HepG2 (cell line): ENCODE data around the gene CTBP1. TPM values are rescaled to one million over a fixed set of nuclear protein-coding genes. Genes with fewer than 3 reads are reported as not detected.

Source experiments
- ATAC-seq: fragments of 200-7000 bp; cut with Tn5 transposase; 3 replicates; pipeline ENCODE4 v1.9.1; 2020; ENCODE audit warnings: mild to moderate bottlenecking, moderate library complexity
- BruUV-seq: library from RNA; stranded (reverse); fragments of 400-500 nt; replicated peaks from 2 replicates; lab custom pipeline; 2021; lab: Mats Ljungman, UMichigan
- CTCF ChIA-PET: fragments of 300-600 bp; formaldehyde crosslinking; extraction: SDS; loops from one replicate; lab custom pipeline; 2021; ENCODE audit warnings: low total read pairs, inconsistent platforms, low intra/inter-chr PET ratio; lab: Yijun Ruan, JAX
- POLR2A ChIA-PET: fragments of 350-600 bp; sonication (Branson Sonifier 250); formaldehyde crosslinking; loops from one replicate; lab custom pipeline; 2020; ENCODE audit warnings: antibody characterized with exemption, inconsistent platforms; lab: Yijun Ruan, JAX
- DNase-seq: peaks from one replicate; pipeline ENCODE4 v3.0.0-alpha.2; 2015; ENCODE audit warnings: low spot score
- FAIRE-seq: peaks from 3 replicates; lab custom pipeline; 2011; peaks lifted over from hg19 to GRCh38; lab: Jason Lieb, UNC
- H2AFZ ChIP-seq: one replicate; pipeline ENCODE4 v1.6.1; 2011; ENCODE audit warnings: low read length, inconsistent platforms
- H3K27ac ChIP-seq: fragments of 300-600 bp; 3 replicates; pipeline ENCODE4 v1.8.0; 2011; ENCODE audit warnings: mixed run types, mild to moderate bottlenecking, mixed read lengths, low read length, inconsistent platforms; ENCODE audit not compliant: insufficient read depth; ENCODE audit errors: extremely low read length
- H3K27me3 ChIP-seq, 2 experiments: fragments of 200-600 bp in 1 of 2; 2 replicates in 1 of 2; 3 replicates in 1 of 2; pipeline versions ENCODE4 v1.6.0 to v1.8.0; 2011; ENCODE audit warnings: low read length in 2 of 2, mild to moderate bottlenecking in 2 of 2, moderate library complexity in 2 of 2, inconsistent platforms in 1 of 2; ENCODE audit not compliant: insufficient read depth in 2 of 2, control insufficient read depth in 1 of 2
- H3K36me3 ChIP-seq, 2 experiments: fragments of 200-600 bp in 1 of 2; replicated peaks in 1 of 2; 2 replicates in 1 of 2; 3 replicates in 1 of 2; pipeline versions ENCODE4 v1.5.1 to v1.8.0; 2011; ENCODE audit warnings: low read length in 2 of 2, inconsistent platforms in 1 of 2; ENCODE audit not compliant: insufficient read depth in 2 of 2, control insufficient read depth in 1 of 2
- H3K4me1 ChIP-seq: 2 replicates; pipeline ENCODE4 v1.5.1; 2012; ENCODE audit warnings: low read length, inconsistent platforms; ENCODE audit not compliant: insufficient read depth
- H3K4me2 ChIP-seq: 2 replicates; pipeline ENCODE4 v1.6.0; 2011; ENCODE audit warnings: low read depth, low read length, inconsistent platforms
- H3K4me3 ChIP-seq, 3 experiments: fragments of 200-600 bp in 1 of 3; sonication (generic), shearing (Covaris generic) in 1 of 3; replicated peaks in 1 of 3; 2 replicates each; pipeline ENCODE4 v1.5.1; 2011 to 2016; ENCODE audit warnings: low read length in 3 of 3, inconsistent platforms in 2 of 3, low read depth in 2 of 3, mild to moderate bottlenecking in 2 of 3, control low read depth in 1 of 3, mixed read lengths in 1 of 3; ENCODE audit not compliant: insufficient read depth in 1 of 3
- H3K79me2 ChIP-seq: one replicate; pipeline ENCODE4 v1.6.1; 2011; ENCODE audit warnings: low read length, inconsistent platforms; ENCODE audit not compliant: insufficient read depth
- H3K9ac ChIP-seq: 2 replicates; pipeline ENCODE4 v1.6.0; 2011; ENCODE audit warnings: mild to moderate bottlenecking, low read depth, low read length, inconsistent platforms; ENCODE audit not compliant: insufficient read depth
- H3K9me3 ChIP-seq: 2 replicates; pipeline ENCODE4 v1.5.1; 2012; ENCODE audit warnings: mild to moderate bottlenecking, low read length
- H4K20me1 ChIP-seq: 2 replicates; pipeline ENCODE4 v1.6.0; 2011; ENCODE audit warnings: inconsistent platforms, mild to moderate bottlenecking, low read length, moderate library complexity; ENCODE audit not compliant: insufficient read depth
- EHMT2 ChIP-seq: fragments of 200-600 bp; sonication (generic); IDR thresholded peaks from 2 replicates; pipeline ENCODE4 v1.7.0; 2017; ENCODE audit warnings: antibody characterized with exemption, low read depth, low read length, borderline replicate concordance
- FOXC1 ChIP-seq: sonication (generic); formaldehyde crosslinking; IDR thresholded peaks from 2 replicates; pipeline ENCODE4 v1.8.0; 2022; ENCODE audit warnings: mild to moderate bottlenecking, missing genetic modification reagents, borderline replicate concordance
- FOXK1 ChIP-seq: sonication (generic); formaldehyde crosslinking; IDR thresholded peaks from 2 replicates; pipeline ENCODE4 v1.4.0; 2020; ENCODE audit warnings: low read depth, missing genetic modification reagents, borderline replicate concordance
- HDAC2 ChIP-seq: sonication (generic); formaldehyde crosslinking; IDR thresholded peaks from 2 replicates; pipeline ENCODE4 v1.4.0; 2020; ENCODE audit warnings: missing genetic modification reagents
- IRF1 ChIP-seq: sonication (generic); formaldehyde crosslinking; IDR thresholded peaks from 2 replicates; pipeline ENCODE4 v1.4.0; 2020; ENCODE audit warnings: low read depth, mild to moderate bottlenecking, missing genetic modification reagents
- NR2F6 ChIP-seq, 2 experiments: IDR thresholded peaks; 2 replicates each; pipeline ENCODE4 v1.6.1; 2016; ENCODE audit warnings: antibody characterized with exemption in 1 of 2, mild to moderate bottlenecking in 1 of 2
- RELA ChIP-seq: sonication (generic); formaldehyde crosslinking; IDR thresholded peaks from 2 replicates; pipeline ENCODE4 v1.4.0; 2020; ENCODE audit warnings: missing genetic modification reagents
- SP4 ChIP-seq: sonication (generic); formaldehyde crosslinking; IDR thresholded peaks from 2 replicates; pipeline ENCODE4 v1.8.1; 2023; ENCODE audit warnings: mild to moderate bottlenecking, missing genetic modification reagents
- TP53 ChIP-seq: sonication (generic); formaldehyde crosslinking; conservative IDR thresholded peaks from 2 replicates; pipeline ENCODE4 v1.4.0; 2020; ENCODE audit warnings: missing genetic modification reagents
- ZBTB44 ChIP-seq: sonication (generic); formaldehyde crosslinking; IDR thresholded peaks from 2 replicates; pipeline ENCODE4 v1.4.0; 2020; ENCODE audit warnings: missing genetic modification reagents
- ZNF260 ChIP-seq: sonication (generic); formaldehyde crosslinking; IDR thresholded peaks from 2 replicates; pipeline ENCODE4 v1.4.0; 2020; ENCODE audit warnings: missing genetic modification reagents, low read depth, mild to moderate bottlenecking, borderline replicate concordance
- ZNF329 ChIP-seq: sonication (generic); formaldehyde crosslinking; IDR thresholded peaks from 2 replicates; pipeline ENCODE4 v1.9.0; 2021; ENCODE audit warnings: low read depth, mild to moderate bottlenecking, missing genetic modification reagents
- ZNF468 ChIP-seq: sonication (generic); formaldehyde crosslinking; IDR thresholded peaks from 2 replicates; pipeline ENCODE4 v1.8.0; 2022; ENCODE audit warnings: mild to moderate bottlenecking, moderate library complexity, missing genetic modification reagents
- ZNF556 ChIP-seq: sonication (generic); formaldehyde crosslinking; IDR thresholded peaks from 2 replicates; pipeline ENCODE4 v1.4.0; 2020; ENCODE audit warnings: mild to moderate bottlenecking, missing genetic modification reagents, borderline replicate concordance
- ZNF567 ChIP-seq: sonication (generic); formaldehyde crosslinking; IDR thresholded peaks from 2 replicates; pipeline ENCODE4 v1.8.1; 2023; ENCODE audit warnings: mild to moderate bottlenecking, missing genetic modification reagents, borderline replicate concordance
- ZSCAN9 ChIP-seq: IDR thresholded peaks from 2 replicates; pipeline ENCODE4 v1.6.1; 2016; ENCODE audit warnings: borderline replicate concordance
- WGBS: methylation state at CpG from one replicate; pipeline ENCODE4 v1.1.6; 2017; ENCODE audit warnings: low lambda C conversion rate; 5-methylcytosine and 5-hydroxymethylcytosine counted together
- in situ Hi-C: cut with HindIII; loops from 2 replicates; pipeline ENCODE4 v1.10.0; 2017; ENCODE audit warnings: low pct_unique_long_range_greater_than_20kb; ENCODE audit not compliant: extremely low pct_ligation_motif_present
- intact Hi-C: fragments of 100-400 bp; cut with micrococcal nuclease; formaldehyde crosslinking; loops from one replicate; pipeline ENCODE4 v1.10.0; 2022; ENCODE audit not compliant: unreplicated experiment
- polyA plus RNA-seq, 8 experiments: library from polyadenylated mRNA; depleted of rRNA in 3 of 8; stranded (reverse) in 7 of 8; unstranded in 1 of 8; fragments of >200 nt; fragmentation: Illumina TruSeq in 4 of 8; extraction: Trizol in 4 of 8; gene quantifications; 2 replicates each; pipeline versions ENCODE4 v1.2.1 to v1.2.3, GENCODE V29; 2011 to 2016; ENCODE audit warnings: low read depth in 4 of 8, missing spikeins in 1 of 8, mixed read lengths in 1 of 8; ENCODE audit not compliant: insufficient read depth in 1 of 8
- total RNA-seq, 5 experiments: library from RNA; depleted of rRNA; stranded (reverse); fragments of >200 nt; fragmentation: Illumina TruSeq; extraction: Trizol; gene quantifications; 2 replicates each; pipeline ENCODE4 v1.2.3, GENCODE V29; 2016; ENCODE audit warnings: low read depth in 1 of 5
- TF ChIP-seq, protein P1 (sequence below): sonication (generic); formaldehyde crosslinking; IDR thresholded peaks from 2 replicates; pipeline ENCODE4 v1.4.0; 2020; ENCODE audit warnings: missing genetic modification reagents
- TF ChIP-seq, protein P2 (sequence below): sonication (generic); formaldehyde crosslinking; IDR thresholded peaks from 2 replicates; pipeline ENCODE4 v1.9.0; 2022; ENCODE audit warnings: missing genetic modification reagents, mild to moderate bottlenecking, borderline replicate concordance

CTBP1 gene
- total and polyA plus RNA-seq, 2 of the 13 experiments (the other 11 are each of a cell fraction or from before 2014, with no cell fraction given) = 78.5 to 112 TPM

GRCh38 chr4:1283711-1284110 is 34.8 kb upstream of the CTBP1 start (continued):
- TF ChIP-seq, protein P1, sequence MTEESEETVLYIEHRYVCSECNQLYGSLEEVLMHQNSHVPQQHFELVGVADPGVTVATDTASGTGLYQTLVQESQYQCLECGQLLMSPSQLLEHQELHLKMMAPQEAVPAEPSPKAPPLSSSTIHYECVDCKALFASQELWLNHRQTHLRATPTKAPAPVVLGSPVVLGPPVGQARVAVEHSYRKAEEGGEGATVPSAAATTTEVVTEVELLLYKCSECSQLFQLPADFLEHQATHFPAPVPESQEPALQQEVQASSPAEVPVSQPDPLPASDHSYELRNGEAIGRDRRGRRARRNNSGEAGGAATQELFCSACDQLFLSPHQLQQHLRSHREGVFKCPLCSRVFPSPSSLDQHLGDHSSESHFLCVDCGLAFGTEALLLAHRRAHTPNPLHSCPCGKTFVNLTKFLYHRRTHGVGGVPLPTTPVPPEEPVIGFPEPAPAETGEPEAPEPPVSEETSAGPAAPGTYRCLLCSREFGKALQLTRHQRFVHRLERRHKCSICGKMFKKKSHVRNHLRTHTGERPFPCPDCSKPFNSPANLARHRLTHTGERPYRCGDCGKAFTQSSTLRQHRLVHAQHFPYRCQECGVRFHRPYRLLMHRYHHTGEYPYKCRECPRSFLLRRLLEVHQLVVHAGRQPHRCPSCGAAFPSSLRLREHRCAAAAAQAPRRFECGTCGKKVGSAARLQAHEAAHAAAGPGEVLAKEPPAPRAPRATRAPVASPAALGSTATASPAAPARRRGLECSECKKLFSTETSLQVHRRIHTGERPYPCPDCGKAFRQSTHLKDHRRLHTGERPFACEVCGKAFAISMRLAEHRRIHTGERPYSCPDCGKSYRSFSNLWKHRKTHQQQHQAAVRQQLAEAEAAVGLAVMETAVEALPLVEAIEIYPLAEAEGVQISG = no peak
- TF ChIP-seq ZNF260 (CRISPR knock-in tag) = no peak
- TF ChIP-seq ZNF468 (CRISPR knock-in tag) = no peak
- TF ChIP-seq, protein P2, sequence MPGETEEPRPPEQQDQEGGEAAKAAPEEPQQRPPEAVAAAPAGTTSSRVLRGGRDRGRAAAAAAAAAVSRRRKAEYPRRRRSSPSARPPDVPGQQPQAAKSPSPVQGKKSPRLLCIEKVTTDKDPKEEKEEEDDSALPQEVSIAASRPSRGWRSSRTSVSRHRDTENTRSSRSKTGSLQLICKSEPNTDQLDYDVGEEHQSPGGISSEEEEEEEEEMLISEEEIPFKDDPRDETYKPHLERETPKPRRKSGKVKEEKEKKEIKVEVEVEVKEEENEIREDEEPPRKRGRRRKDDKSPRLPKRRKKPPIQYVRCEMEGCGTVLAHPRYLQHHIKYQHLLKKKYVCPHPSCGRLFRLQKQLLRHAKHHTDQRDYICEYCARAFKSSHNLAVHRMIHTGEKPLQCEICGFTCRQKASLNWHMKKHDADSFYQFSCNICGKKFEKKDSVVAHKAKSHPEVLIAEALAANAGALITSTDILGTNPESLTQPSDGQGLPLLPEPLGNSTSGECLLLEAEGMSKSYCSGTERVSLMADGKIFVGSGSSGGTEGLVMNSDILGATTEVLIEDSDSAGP (CRISPR knock-in tag) = no peak
- no peak for TF ChIP-seq IRF1 (CRISPR knock-in tag)
- TF ChIP-seq EHMT2 = no peak

DNA sequence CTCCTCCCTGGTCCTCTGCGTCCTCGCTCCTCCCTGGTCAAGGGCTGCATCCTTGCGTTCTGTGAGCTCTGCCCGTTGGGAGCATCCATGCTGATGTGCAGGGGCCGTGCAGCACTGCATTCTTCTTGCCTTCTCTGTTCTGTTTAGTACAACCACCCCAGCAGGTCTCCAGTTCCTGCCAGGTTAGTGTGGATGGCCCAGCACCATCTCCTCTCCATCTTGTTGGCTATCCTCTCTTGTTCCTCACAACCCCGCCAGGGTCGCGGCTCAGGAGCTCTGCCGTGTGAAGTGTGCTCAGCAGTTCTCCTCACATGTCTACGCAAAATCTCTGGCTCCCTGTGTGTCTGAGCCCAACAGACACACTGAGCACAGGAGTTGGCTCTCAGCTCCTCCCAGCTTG is 30.3 kb upstream of the CTBP1 start:
- H3K27me3 ChIP-seq = no peaks in the 10 kb centered on the region
- BruUV-seq = no TSS peak
- DNase-seq (no peak), FAIRE-seq (no peak), ATAC-seq (no peak)
- no peak overlapping the region for H3K4me2 ChIP-seq
- intact Hi-C loops (no loop called here), in situ Hi-C loops (no loop called here)
- H3K36me3 ChIP-seq = no peaks in the 10 kb centered on the region
- H3K79me2 ChIP-seq = no peaks in the 10 kb centered on the region
- H3K4me3 ChIP-seq = no peak overlapping the region
- H3K9me3 ChIP-seq = no peaks in the 10 kb centered on the region
- ChIA-PET CTCF (no interaction called here), POLR2A (no interaction called here)
- no peaks in the 10 kb centered on the region for H4K20me1 ChIP-seq
- no peak overlapping the region for H2AFZ ChIP-seq
- no peak overlapping the region for H3K27ac ChIP-seq
- H3K4me1 ChIP-seq = no peaks in the 10 kb centered on the region
- WGBS = 57% methylated on average over 10 of the region's 10 CpGs
- no peak overlapping the region for H3K9ac ChIP-seq
- no peak for TF ChIP-seq ZNF567 (CRISPR knock-in tag)
- no peak for TF ChIP-seq ZSCAN9 (CRISPR knock-in tag)
- no peak for TF ChIP-seq FOXK1 (CRISPR knock-in tag)
- TF ChIP-seq ZBTB44 (CRISPR knock-in tag) = no peak
- TF ChIP-seq FOXC1 (CRISPR knock-in tag) = no peak
- TF ChIP-seq HDAC2 (CRISPR knock-in tag) = no peak
- no peak for TF ChIP-seq ZNF329
- TF ChIP-seq ZNF556 (CRISPR knock-in tag) = no peak
- no peak for TF ChIP-seq NR2F6 (IDR thresholded peaks at IDR 0.05)
- TF ChIP-seq NR2F6 (CRISPR knock-in tag; IDR thresholded peaks at IDR 0.05) = no peak
- no peak for TF ChIP-seq RELA
- no peak for TF ChIP-seq TP53 (CRISPR knock-in tag)
- no peak for TF ChIP-seq SP4
